ENCODE measurements around the gene FBXW10. TPM values are rescaled to one million over a fixed set of nuclear protein-coding genes. Genes with fewer than 3 reads are reported as not detected.
"Not testable (repeated sequence)": the region's sequence is repeated elsewhere in the genome, so short reads cannot be mapped to it uniquely, and the experiment has no call there.

Gene FBXW10
- total RNA-seq, 1 donor from 2014 or later, result 0.24 TPM

GRCh38 chr17:18755969-18756368 lies 12.1 kb downstream of the FBXW10 start:
- not testable (repeated sequence) for H3K36me3 Mint-ChIP-seq; H3K4me2 ChIP-seq; H3F3A ChIP-seq (ENCODE audit: low read depth); H3K27ac ChIP-seq; H3K4me3 ChIP-seq; H3K27me3 Mint-ChIP-seq (ENCODE audit: insufficient read depth, low read depth); H3K9me3 Mint-ChIP-seq; H3K9ac ChIP-seq; H3K36me3 ChIP-seq; H4K20me1 ChIP-seq (ENCODE audit: low read depth); H3K9me3 ChIP-seq (ENCODE audit: low read depth); H3K4me1 ChIP-seq; DNase-seq (ENCODE audit: low spot score); H3K4me3 Mint-ChIP-seq; H3K4me1 Mint-ChIP-seq; H3K79me2 ChIP-seq (ENCODE audit: low read depth); H3K27me3 ChIP-seq; H3K27ac Mint-ChIP-seq; H2AFZ ChIP-seq (replicated peaks)

DNA sequence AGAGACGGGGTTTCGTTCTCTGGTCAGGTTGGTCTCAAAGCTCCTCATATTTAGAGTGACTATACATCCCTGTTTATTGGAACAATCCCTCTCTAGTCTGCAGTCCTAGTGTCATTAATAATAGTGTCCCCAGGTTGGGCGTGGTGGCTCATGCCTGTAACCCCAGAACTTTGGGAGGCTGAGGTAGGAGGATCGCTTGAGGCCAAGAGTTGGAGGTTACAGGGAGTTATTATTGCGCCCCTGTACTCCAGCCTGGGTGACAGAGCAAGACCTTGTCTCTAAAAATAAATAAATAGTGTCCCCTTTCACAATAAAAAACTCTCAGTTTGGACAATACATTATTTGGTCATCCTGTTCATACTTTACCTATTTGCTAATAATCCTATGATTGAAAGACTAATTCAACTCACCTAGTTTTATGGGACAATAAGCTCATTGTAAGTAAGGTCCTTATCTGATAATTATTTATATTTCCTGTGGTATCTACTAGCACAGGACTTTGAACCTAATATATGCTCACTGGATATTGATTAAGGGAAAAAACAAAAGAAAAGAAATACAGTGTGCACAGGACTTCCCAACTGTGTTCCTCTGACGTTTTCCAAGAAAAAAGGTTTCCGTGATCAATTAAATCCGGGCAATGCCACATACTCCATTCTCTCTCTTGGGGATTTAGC lies 13.7 kb downstream of the FBXW10 start:
- H3K9me3 ChIP-seq (ENCODE audit: low read depth); H3K27me3 Mint-ChIP-seq (ENCODE audit: insufficient read depth, low read depth); H3K9me3 Mint-ChIP-seq; H3K27me3 ChIP-seq; H3K4me2 ChIP-seq; H3K79me2 ChIP-seq (ENCODE audit: low read depth); H3K9ac ChIP-seq; H3K36me3 Mint-ChIP-seq; H3K4me3 Mint-ChIP-seq; H3K4me1 Mint-ChIP-seq; H3K4me3 ChIP-seq; H2AFZ ChIP-seq (replicated peaks); DNase-seq (ENCODE audit: low spot score); H3K4me1 ChIP-seq; H3K27ac ChIP-seq; H3K36me3 ChIP-seq; H3K27ac Mint-ChIP-seq; H4K20me1 ChIP-seq (ENCODE audit: low read depth); H3F3A ChIP-seq (ENCODE audit: low read depth): not testable (repeated sequence)

DNA sequence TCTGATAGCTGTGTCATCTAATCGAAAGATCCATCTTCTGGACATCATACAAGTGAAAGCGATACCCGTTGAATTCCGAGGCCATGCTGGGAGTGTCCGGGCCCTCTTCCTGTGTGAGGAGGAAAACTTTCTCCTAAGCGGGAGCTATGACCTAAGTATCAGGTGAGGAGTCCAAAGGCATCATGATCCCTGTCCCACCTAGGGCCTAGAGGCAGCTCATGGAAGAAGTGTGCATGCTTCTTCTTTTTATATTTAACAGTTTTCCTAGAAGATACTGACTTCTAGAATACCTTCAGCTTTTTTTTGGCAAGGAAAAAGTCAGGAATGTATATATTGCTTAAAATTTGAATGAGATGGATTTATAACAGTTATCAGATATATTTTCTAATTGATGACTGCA lies 14.5 kb downstream of the FBXW10 start:
- not testable (repeated sequence) for H3F3A ChIP-seq (ENCODE audit: low read depth); H3K4me1 ChIP-seq; H3K4me2 ChIP-seq; H2AFZ ChIP-seq (replicated peaks); H3K4me3 Mint-ChIP-seq; H3K36me3 Mint-ChIP-seq; H4K20me1 ChIP-seq (ENCODE audit: low read depth); H3K79me2 ChIP-seq (ENCODE audit: low read depth); DNase-seq (ENCODE audit: low spot score); H3K27ac Mint-ChIP-seq; H3K4me3 ChIP-seq; H3K27ac ChIP-seq; H3K9ac ChIP-seq; H3K9me3 ChIP-seq (ENCODE audit: low read depth); H3K4me1 Mint-ChIP-seq; H3K36me3 ChIP-seq; H3K27me3 Mint-ChIP-seq (ENCODE audit: insufficient read depth, low read depth); H3K9me3 Mint-ChIP-seq; H3K27me3 ChIP-seq

DNA sequence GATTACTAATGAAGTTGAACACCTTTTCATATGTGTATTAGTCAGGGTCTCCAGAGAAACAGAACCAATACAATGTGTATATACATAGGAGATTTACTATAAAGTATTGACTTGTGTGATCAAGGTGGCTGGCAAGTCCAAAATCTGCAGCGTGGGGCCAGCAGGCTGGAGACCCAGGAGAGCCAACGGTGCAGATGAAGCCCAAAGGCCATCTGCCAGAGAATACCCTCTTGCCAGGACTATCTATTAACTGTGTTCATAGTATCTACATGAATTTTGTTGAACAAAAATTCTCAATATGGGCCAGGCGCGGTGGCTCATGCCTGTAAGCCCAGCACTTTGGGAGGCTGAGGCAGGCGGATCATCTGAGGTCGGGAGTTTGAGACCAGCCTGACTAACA lies 16.4 kb downstream of the FBXW10 start:
- not testable (repeated sequence) for H3K36me3 Mint-ChIP-seq; H3K27me3 ChIP-seq; H3K36me3 ChIP-seq; H3K4me3 Mint-ChIP-seq; H3K4me2 ChIP-seq; H3K9me3 ChIP-seq (ENCODE audit: low read depth); H3K27ac ChIP-seq; H3K4me1 Mint-ChIP-seq; H3F3A ChIP-seq (ENCODE audit: low read depth); H3K27ac Mint-ChIP-seq; H3K27me3 Mint-ChIP-seq (ENCODE audit: insufficient read depth, low read depth); H2AFZ ChIP-seq (replicated peaks); H3K9ac ChIP-seq; H3K79me2 ChIP-seq (ENCODE audit: low read depth); H4K20me1 ChIP-seq (ENCODE audit: low read depth); H3K4me1 ChIP-seq; H3K9me3 Mint-ChIP-seq; DNase-seq (ENCODE audit: low spot score); H3K4me3 ChIP-seq

- not testable (repeated sequence) for H3K9ac ChIP-seq; H3K9me3 ChIP-seq (ENCODE audit: low read depth); H3F3A ChIP-seq (ENCODE audit: low read depth); H3K27me3 ChIP-seq; H3K9me3 Mint-ChIP-seq; H3K4me3 ChIP-seq; H3K79me2 ChIP-seq (ENCODE audit: low read depth); DNase-seq (ENCODE audit: low spot score); H3K27ac ChIP-seq; H4K20me1 ChIP-seq (ENCODE audit: low read depth); H2AFZ ChIP-seq (replicated peaks); H3K4me2 ChIP-seq; H3K27me3 Mint-ChIP-seq (ENCODE audit: insufficient read depth, low read depth); H3K36me3 ChIP-seq; H3K36me3 Mint-ChIP-seq; H3K4me3 Mint-ChIP-seq; H3K27ac Mint-ChIP-seq
- H3K4me1 Mint-ChIP-seq, result peaks cover 14% of the 10 kb centered on the region
- peaks cover 11% of the 10 kb centered on the region for H3K4me1 ChIP-seq
Measured at GRCh38 chr17:18770572-18770971, 26.7 kb downstream of the FBXW10 start.

DNA sequence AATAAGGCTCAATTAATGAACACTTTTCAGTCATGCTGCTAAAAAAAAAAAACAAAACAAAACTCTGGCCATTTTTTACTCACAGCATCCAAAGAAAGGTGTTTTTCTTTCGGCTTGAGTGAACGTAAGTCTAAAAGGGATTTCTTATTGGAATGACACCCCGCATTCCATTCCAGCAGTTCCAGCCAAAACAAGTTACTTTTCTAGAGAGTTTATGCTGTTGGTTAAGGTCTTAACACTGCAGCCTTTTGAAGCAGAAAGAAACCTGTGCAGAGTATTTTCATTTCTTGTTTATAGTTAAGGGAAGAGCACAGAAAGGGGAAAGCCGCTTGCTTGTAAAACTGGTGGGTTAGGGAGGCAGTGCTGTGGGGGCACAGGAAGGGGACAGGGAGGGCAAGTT lies 27.2 kb downstream of the FBXW10 start:
- H3K79me2 ChIP-seq (ENCODE audit: low read depth); H4K20me1 ChIP-seq (ENCODE audit: low read depth); H3K9ac ChIP-seq; H3K27me3 ChIP-seq; H3K36me3 Mint-ChIP-seq; H3K4me3 Mint-ChIP-seq; H3K9me3 Mint-ChIP-seq; H3K4me3 ChIP-seq; H3K27me3 Mint-ChIP-seq (ENCODE audit: insufficient read depth, low read depth); H3F3A ChIP-seq (ENCODE audit: low read depth); H3K9me3 ChIP-seq (ENCODE audit: low read depth); H3K36me3 ChIP-seq: not testable (repeated sequence)
- peak overlapping the region; percentile 20 for H3K27ac ChIP-seq
- H3K4me2 ChIP-seq, result peak overlapping the region; percentile 27
- H3K4me1 ChIP-seq, result peaks cover 11% of the 10 kb centered on the region
- Mint-ChIP-seq H3K27ac (peak overlapping the region; percentile 89), H3K4me1 (peaks cover 14% of the 10 kb centered on the region)
- peak; percentile 38 for DNase-seq (ENCODE audit: low spot score)
- H2AFZ ChIP-seq (replicated peaks), result peak overlapping the region; percentile 65

Measured in neural progenitor cell (in vitro differentiated cells).